Neural progenitor cell (in vitro differentiated cells): ENCODE results near the gene PTX4. TPM values are rescaled to one million over a fixed set of nuclear protein-coding genes. Genes with fewer than 3 reads are reported as not detected.
"Not testable (repeated sequence)": the region's sequence is repeated elsewhere in the genome, so short reads cannot be mapped to it uniquely, and the experiment has no call there.

Experiments
- DNase-seq: peaks from one replicate; pipeline ENCODE4 v3.0.0-alpha.2; 2016; ENCODE audit warnings: low spot score
- H2AFZ ChIP-seq: fragments of 200-600 bp; sonication (generic); replicated peaks from 2 replicates; pipeline ENCODE4 v1.6.1; 2016; ENCODE audit warnings: antibody characterized with exemption
- H3F3A ChIP-seq: fragments of 200-600 bp; sonication (generic); 2 replicates; pipeline ENCODE4 v1.6.1; 2016; ENCODE audit warnings: antibody characterized with exemption, low read depth
- H3K27ac ChIP-seq: fragments of 200-600 bp; sonication (generic); 2 replicates; pipeline ENCODE4 v1.5.1; 2016; ENCODE audit warnings: mild to moderate bottlenecking
- H3K27me3 ChIP-seq: fragments of 200-600 bp; sonication (generic); 2 replicates; pipeline ENCODE4 v1.6.1; 2016; ENCODE audit warnings: mild to moderate bottlenecking, moderate library complexity
- H3K36me3 ChIP-seq: fragments of 200-600 bp; sonication (generic); 2 replicates; pipeline ENCODE4 v1.5.1; 2016
- H3K4me1 ChIP-seq: fragments of 200-600 bp; sonication (generic); 2 replicates; pipeline ENCODE4 v1.6.1; 2016; ENCODE audit warnings: mixed run types
- H3K4me2 ChIP-seq: fragments of 200-600 bp; sonication (generic); 2 replicates; pipeline ENCODE4 v1.6.1; 2016
- H3K4me3 ChIP-seq: fragments of 200-600 bp; sonication (generic); 2 replicates; pipeline ENCODE4 v1.5.1; 2016
- H3K79me2 ChIP-seq: fragments of 200-600 bp; sonication (generic); 2 replicates; pipeline ENCODE4 v1.6.1; 2016; ENCODE audit warnings: low read depth
- H3K9ac ChIP-seq: fragments of 200-600 bp; sonication (generic); 2 replicates; pipeline ENCODE4 v1.6.1; 2016
- H3K9me3 ChIP-seq: fragments of 200-600 bp; sonication (generic); 2 replicates; pipeline ENCODE4 v1.5.1; 2016; ENCODE audit warnings: low read depth
- H4K20me1 ChIP-seq: fragments of 200-600 bp; sonication (generic); 2 replicates; pipeline ENCODE4 v1.6.1; 2016; ENCODE audit warnings: low read depth
- H3K27ac Mint-ChIP-seq: 3 replicates; pipeline ENCODE4 v1.8.0; 2021; ENCODE audit warnings: mixed read lengths
- H3K27me3 Mint-ChIP-seq: 2 replicates; pipeline ENCODE4 v1.8.0; 2022; ENCODE audit warnings: low read depth, mild to moderate bottlenecking, inconsistent platforms, moderate library complexity, mixed read lengths; ENCODE audit not compliant: insufficient read depth
- H3K36me3 Mint-ChIP-seq: 3 replicates; pipeline ENCODE4 v1.8.0; 2021; ENCODE audit warnings: mixed read lengths
- H3K4me1 Mint-ChIP-seq: 3 replicates; pipeline ENCODE4 v1.8.0; 2021; ENCODE audit warnings: mixed read lengths
- H3K4me3 Mint-ChIP-seq: 3 replicates; pipeline ENCODE4 v1.8.0; 2021; ENCODE audit warnings: mild to moderate bottlenecking, moderate library complexity, mixed read lengths
- H3K9me3 Mint-ChIP-seq: 3 replicates; pipeline ENCODE4 v1.8.0; 2020; ENCODE audit warnings: mixed read lengths
- EZH2 ChIP-seq: fragments of 200-600 bp; sonication (generic); IDR thresholded peaks from 2 replicates; pipeline ENCODE4 v1.6.1; 2017; ENCODE audit warnings: antibody characterized with exemption, mild to moderate bottlenecking, moderate library complexity
- EZH2phosphoT487 ChIP-seq: fragments of 200-600 bp; sonication (generic); IDR thresholded peaks from 2 replicates; pipeline ENCODE4 v1.6.1; 2017; ENCODE audit warnings: antibody characterized with exemption
- total RNA-seq: library from RNA; depleted of rRNA; stranded (reverse); fragments of >200 nt; gene quantifications from 2 replicates; pipeline ENCODE4 v1.2.3, GENCODE V29; 2015; ENCODE audit warnings: low replicate concordance
- TF ChIP-seq, protein P1 (sequence below): fragments of 200-600 bp; sonication (generic); IDR thresholded peaks from 2 replicates; pipeline ENCODE4 v1.5.1; 2017; ENCODE audit warnings: antibody characterized with exemption, mild to moderate bottlenecking

The PTX4 gene
- total RNA-seq, 1 donor from 2014 or later, result not detected

GRCh38 chr16:1471569-1472194, 17.1 kb downstream of the PTX4 start:
- Histone ChIP-seq H3K27ac (no peak overlapping the region), H2AFZ (no peak overlapping the region), H3K79me2 (peaks cover 77% of the 10 kb centered on the region), H3K36me3 (no peaks in the 10 kb centered on the region), H4K20me1 (peaks cover 9% of the 10 kb centered on the region), H3K4me1 (peaks cover 9% of the 10 kb centered on the region), H3F3A (peaks cover 9% of the 10 kb centered on the region), H3K27me3 (no peaks in the 10 kb centered on the region), H3K4me2 (no peak overlapping the region), H3K9me3 (no peaks in the 10 kb centered on the region), H3K9ac (no peak overlapping the region), H3K4me3 (no peak overlapping the region)
- H3K4me1 Mint-ChIP-seq, result peaks cover 23% of the 10 kb centered on the region
- H3K4me3 Mint-ChIP-seq, result no peak overlapping the region
- no peak for DNase-seq
- H3K9me3 Mint-ChIP-seq, result no peaks in the 10 kb centered on the region
- H3K36me3 Mint-ChIP-seq, result no peaks in the 10 kb centered on the region
- H3K27me3 Mint-ChIP-seq, result peaks cover 8% of the 10 kb centered on the region
- H3K27ac Mint-ChIP-seq, result no peak overlapping the region
- no peak for TF ChIP-seq EZH2
- TF ChIP-seq, protein P1, sequence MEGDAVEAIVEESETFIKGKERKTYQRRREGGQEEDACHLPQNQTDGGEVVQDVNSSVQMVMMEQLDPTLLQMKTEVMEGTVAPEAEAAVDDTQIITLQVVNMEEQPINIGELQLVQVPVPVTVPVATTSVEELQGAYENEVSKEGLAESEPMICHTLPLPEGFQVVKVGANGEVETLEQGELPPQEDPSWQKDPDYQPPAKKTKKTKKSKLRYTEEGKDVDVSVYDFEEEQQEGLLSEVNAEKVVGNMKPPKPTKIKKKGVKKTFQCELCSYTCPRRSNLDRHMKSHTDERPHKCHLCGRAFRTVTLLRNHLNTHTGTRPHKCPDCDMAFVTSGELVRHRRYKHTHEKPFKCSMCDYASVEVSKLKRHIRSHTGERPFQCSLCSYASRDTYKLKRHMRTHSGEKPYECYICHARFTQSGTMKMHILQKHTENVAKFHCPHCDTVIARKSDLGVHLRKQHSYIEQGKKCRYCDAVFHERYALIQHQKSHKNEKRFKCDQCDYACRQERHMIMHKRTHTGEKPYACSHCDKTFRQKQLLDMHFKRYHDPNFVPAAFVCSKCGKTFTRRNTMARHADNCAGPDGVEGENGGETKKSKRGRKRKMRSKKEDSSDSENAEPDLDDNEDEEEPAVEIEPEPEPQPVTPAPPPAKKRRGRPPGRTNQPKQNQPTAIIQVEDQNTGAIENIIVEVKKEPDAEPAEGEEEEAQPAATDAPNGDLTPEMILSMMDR, result no peak
- TF ChIP-seq EZH2phosphoT487, result no peak

DNA sequence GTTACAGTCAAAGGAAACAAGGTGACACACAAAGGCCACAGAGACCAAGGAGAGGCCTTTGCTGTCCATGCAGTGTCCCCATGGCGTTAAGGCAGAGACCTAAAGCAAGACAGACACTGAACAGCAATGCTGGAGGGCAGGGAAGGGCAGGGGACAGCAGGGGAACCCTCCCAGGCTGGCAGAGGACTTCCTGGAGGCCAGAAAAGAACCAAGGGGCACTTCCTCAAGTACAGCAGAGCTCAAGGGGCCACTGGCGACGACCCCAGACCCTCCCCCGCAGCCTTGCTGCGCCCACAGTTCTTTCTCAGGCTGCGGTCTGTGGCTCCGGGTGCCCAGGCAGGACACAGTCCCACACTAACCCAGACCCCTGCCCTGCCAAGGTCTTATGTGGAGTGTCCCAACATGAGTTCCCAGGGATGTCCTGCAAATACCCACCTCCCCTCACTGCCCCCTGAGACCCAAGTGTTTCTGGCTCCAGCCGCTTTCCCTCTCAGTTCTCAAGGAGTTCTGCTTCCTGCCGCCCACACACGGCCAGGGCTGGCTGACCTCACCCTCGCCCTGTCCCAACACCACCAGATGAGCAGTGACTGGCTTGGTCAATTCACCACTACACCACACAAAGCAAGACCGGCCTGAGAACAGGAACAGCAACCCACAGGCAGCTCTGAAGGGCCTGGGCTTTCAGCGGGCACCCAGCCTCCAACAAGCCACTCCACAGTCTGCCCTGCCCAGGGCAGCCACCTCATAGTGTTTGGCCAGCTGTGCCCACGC, 18.1 kb downstream of the PTX4 start:
- peaks cover 9% of the 10 kb centered on the region for H3K4me1 ChIP-seq
- Mint-ChIP-seq H3K27ac (peak overlapping the region; percentile 70), H3K9me3 (no peaks in the 10 kb centered on the region), H3K36me3 (no peaks in the 10 kb centered on the region), H3K4me3 (peak overlapping the region; percentile 52), H3K27me3 (peaks cover 8% of the 10 kb centered on the region), H3K4me1 (peaks cover 20% of the 10 kb centered on the region)
- H3K9ac ChIP-seq, result no peak overlapping the region
- H3K4me3 ChIP-seq, result no peak overlapping the region
- H3F3A ChIP-seq, result peaks cover 7% of the 10 kb centered on the region
- H4K20me1 ChIP-seq, result peaks cover 9% of the 10 kb centered on the region
- H3K9me3 ChIP-seq, result no peaks in the 10 kb centered on the region
- H3K4me2 ChIP-seq, result no peak overlapping the region
- no peak overlapping the region for H3K27ac ChIP-seq
- H3K79me2 ChIP-seq, result peaks cover 79% of the 10 kb centered on the region
- H3K27me3 ChIP-seq, result no peaks in the 10 kb centered on the region
- TF ChIP-seq, protein P1, result no peak
- TF ChIP-seq EZH2 (no peak), EZH2phosphoT487 (no peak)
- H3K36me3 ChIP-seq, result no peaks in the 10 kb centered on the region
- H2AFZ ChIP-seq, result no peak overlapping the region
- no peak for DNase-seq

- no peaks in the 10 kb centered on the region for H3F3A ChIP-seq
- H3K9me3 ChIP-seq, result no peaks in the 10 kb centered on the region
- H3K4me3 Mint-ChIP-seq, result no peak overlapping the region
- peaks cover 79% of the 10 kb centered on the region for H3K79me2 ChIP-seq
- H3K36me3 Mint-ChIP-seq, result no peaks in the 10 kb centered on the region
- H3K27ac ChIP-seq, result no peak overlapping the region
- H3K27ac Mint-ChIP-seq, result no peak overlapping the region
- no peaks in the 10 kb centered on the region for H3K9me3 Mint-ChIP-seq
- H3K27me3 ChIP-seq, result no peaks in the 10 kb centered on the region
- H4K20me1 ChIP-seq, result peaks cover 9% of the 10 kb centered on the region
- no peak overlapping the region for H3K4me3 ChIP-seq
- peaks cover 9% of the 10 kb centered on the region for H3K4me1 ChIP-seq
- no peak overlapping the region for H3K9ac ChIP-seq
- no peak overlapping the region for H3K4me2 ChIP-seq
- no peak for DNase-seq
- H2AFZ ChIP-seq, result no peak overlapping the region
- H3K4me1 Mint-ChIP-seq, result peaks cover 16% of the 10 kb centered on the region
- TF ChIP-seq EZH2 (no peak), EZH2phosphoT487 (no peak)
- TF ChIP-seq, protein P1, result no peak
- no peaks in the 10 kb centered on the region for H3K36me3 ChIP-seq
- peaks cover 11% of the 10 kb centered on the region for H3K27me3 Mint-ChIP-seq
These were observed 19.0 kb downstream of the PTX4 start for GRCh38 chr16:1469693-1470201.

GRCh38 chr16:1469141-1469540, 19.6 kb downstream of the PTX4 start:
- H3K27ac Mint-ChIP-seq, H3K27me3 ChIP-seq, H3K9me3 ChIP-seq, H3K9me3 Mint-ChIP-seq, H3K4me3 Mint-ChIP-seq, H4K20me1 ChIP-seq, H3K4me1 ChIP-seq, H2AFZ ChIP-seq, H3K27ac ChIP-seq, H3K4me3 ChIP-seq, H3K36me3 Mint-ChIP-seq, H3K4me2 ChIP-seq, H3F3A ChIP-seq, DNase-seq, H3K9ac ChIP-seq, H3K36me3 ChIP-seq: not testable (repeated sequence)
- peaks cover 75% of the 10 kb centered on the region for H3K79me2 ChIP-seq
- peaks cover 12% of the 10 kb centered on the region for H3K27me3 Mint-ChIP-seq
- peaks cover 16% of the 10 kb centered on the region for H3K4me1 Mint-ChIP-seq
